Bone marrow (tissue), 2 donors: ENCODE results near the gene CCDC87.

Experiments
- DNase-seq, 2 donors: peaks; one replicate each; lab custom pipeline; 2025; lab: John Stamatoyannopoulos, UW

CCDC87 gene

DNA sequence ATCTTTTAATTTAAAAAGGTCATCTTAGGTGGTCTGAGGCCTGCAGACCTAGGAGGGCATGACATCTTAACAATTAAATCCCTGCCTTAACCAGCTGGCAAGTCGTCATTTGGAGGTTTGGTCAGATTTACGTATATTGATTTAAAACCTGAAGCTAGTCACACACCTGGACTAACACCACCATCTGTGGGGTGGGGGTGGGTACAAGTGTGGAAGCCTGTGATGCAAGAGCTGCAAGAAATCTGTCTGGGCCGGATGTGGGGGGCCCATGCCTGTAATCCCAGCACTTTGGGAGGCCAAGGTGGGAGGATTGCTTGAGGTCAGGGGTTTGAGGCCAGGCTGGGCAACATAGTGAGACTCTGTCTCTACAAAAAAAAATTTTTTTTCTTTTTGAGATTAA, 11.6 kb downstream of the CCDC87 start:
- no peak for DNase-seq

DNA sequence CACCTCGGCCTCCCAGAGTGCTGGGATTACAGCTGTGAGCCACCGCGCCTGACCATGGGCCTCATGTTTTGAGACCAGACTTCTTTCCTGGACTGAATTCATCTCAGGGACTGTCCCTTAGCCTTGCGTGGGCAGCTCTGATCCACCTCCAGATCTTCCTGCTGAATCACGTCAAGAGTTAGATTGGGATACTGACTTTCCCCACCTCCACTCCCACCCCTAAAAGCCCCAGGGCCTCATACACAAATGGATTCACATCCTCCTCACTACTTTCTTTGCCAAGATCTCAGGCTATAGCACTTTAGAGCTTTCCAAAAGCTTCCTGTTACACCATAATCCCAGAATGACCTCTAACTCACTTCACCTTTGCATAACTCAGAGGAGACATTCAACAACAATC, 12.1 kb downstream of the CCDC87 start:
- DNase-seq = no peak

DNA sequence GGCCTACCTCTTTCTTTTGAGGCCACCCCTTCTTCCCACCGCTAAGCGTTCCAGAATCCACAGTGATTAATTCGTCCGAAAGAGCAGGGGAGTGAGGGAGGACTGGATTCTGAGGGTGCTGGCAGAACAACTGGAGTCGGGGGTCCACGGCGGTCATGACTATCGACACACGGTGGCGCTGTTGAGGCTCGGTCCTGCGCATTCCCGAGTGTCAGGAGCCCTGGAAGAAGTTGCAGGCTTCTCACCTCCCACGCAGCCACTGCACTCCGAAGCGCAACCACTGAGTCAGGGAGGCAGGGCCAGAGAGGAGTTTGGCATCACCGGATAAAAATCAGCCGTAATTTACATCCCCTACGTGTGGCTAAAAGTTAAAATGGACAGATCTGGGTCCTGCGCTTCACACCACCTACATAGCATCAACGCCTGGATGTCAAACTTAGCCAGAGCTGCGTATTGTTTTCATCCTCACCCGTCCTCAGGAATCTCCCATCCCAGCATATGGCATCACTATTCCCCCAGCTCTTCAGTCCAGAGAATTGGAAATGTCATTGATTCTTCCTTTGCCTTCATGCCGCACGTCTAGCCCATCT, 13.8 kb downstream of the CCDC87 start:
- peak; percentile 40 to 43 for DNase-seq

DNA sequence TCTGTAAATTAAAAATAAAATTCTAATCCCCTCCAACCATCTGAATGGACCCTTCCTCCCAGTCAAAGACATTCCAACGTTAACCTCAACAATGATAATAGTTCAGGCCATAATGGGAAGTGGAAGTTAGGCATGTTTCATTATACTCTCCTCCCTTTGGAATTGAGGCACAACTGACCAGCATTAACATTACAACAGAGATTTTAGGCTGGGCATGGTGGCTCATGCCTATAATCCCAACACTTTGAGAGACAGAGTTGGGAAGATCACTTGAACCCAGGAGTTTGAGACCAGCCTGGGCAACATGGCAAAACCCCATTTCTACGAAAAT, 22.0 kb downstream of the CCDC87 start:
- DNase-seq = no peak

GRCh38 chr11:66570079-66570849, 22.6 kb downstream of the CCDC87 start:
- DNase-seq = no peak

DNA sequence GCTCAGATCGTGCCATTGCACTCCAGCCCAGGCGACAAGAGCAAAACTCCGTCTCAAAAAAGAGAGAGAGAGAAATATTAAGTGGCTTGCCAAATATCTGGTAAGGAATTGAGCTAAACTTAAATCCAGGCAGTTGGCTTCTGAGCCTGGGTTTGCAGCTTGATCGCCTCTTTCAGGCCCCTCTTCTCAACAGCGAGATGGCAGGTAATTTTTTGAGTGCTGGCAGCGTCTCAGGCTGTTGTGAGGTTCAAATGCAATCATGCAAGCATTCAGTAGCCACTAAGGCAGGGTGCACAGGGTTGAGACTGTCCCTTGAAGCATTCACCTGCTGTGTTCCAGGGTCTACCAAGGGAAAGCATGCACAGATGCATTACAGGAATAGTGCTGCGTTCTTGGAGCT, 23.8 kb downstream of the CCDC87 start:
- no peak for DNase-seq

- DNase-seq = peak in 1 of 2 donors; percentile 10
Observed at GRCh38 chr11:66568124-66568916, 24.5 kb downstream of the CCDC87 start, which contains the start of gene CTSF. Gene CTSF (minus strand): TSS chr11:66568606. CDS start chr11:66568486, 120 bp downstream.

DNA sequence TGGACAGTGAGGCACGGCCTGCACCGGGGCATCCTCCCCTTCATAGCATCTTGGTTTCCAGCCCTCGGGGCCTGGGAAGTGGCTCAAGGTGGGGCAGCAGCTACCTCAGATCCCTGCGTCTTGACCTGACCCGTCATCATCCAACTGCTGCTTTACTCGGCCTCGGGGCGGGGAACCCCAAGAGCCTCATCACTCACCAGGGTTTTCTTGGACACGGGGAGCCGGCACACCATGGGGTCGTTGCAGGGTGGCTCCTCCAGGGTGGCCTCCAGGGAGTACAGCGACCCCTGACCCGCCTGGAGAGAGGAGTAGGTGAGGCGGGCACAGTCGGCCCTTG, 25.1 kb downstream of the CCDC87 start:
- no peak for DNase-seq

DNA sequence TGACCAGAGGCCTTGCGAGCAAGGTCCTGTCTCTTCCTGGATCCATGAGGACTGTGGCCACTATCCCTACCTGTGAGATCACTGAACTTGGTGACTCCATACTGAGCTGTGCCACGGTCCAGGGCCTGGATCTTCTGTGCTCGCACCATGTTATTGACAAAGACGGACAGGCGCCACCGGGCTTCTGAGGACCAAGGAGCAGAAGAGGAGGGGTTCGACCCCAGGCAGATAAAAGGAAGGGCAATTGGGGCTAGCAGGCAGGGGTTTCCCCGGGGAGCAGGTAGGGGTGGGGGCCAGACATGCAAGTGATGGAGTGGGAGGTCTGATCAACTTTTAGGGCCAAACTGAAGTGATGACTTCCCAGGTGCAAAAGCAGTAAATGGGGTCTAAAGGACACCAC, 26.6 kb downstream of the CCDC87 start:
- DNase-seq = no peak

DNA sequence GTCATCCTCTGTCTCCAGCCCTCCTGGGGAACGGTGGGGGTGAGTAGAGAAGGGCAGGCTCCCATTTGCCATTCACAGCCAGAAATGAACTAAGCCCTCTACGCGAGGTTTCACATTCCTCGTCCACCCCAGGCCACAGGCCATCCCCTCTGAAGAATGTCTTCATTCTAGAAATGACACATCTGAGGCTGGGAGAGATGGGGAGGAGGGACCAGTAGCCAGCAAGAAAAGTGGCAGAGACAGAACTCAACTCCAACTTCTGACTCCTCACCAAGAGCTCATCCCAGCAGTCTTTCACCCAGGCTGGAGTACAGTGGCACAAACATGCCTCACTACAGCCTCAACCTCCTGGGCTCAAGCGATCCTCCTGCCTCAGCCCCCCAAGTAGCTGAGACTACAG, 27.9 kb downstream of the CCDC87 start:
- DNase-seq = no peak

- DNase-seq = no peak
Observed at GRCh38 chr11:66564538-66564937, 28.3 kb downstream of the CCDC87 start.

DNA sequence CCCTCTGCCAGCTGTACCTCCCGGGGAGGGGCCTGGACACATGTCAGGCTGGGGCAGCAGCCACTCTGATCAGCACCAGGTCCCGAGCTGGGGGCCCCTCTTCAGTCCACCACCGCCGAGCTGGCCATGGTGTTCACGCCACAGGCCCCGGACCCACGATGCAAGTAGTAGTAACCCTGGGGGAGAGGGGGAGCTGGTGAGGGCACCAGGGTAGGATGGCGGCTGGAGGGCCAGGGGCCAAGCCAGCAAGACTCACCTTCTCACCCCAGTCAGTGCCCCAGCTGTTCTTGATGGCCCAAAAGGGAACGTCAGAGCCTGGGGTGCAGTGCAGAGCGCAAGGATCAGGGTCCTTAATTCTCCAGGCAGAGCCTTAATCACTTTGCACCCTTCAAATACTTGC, 29.0 kb downstream of the CCDC87 start:
- no peak for DNase-seq

- DNase-seq = no peak
Observed at GRCh38 chr11:66562907-66563583, 29.8 kb downstream of the CCDC87 start.

DNA sequence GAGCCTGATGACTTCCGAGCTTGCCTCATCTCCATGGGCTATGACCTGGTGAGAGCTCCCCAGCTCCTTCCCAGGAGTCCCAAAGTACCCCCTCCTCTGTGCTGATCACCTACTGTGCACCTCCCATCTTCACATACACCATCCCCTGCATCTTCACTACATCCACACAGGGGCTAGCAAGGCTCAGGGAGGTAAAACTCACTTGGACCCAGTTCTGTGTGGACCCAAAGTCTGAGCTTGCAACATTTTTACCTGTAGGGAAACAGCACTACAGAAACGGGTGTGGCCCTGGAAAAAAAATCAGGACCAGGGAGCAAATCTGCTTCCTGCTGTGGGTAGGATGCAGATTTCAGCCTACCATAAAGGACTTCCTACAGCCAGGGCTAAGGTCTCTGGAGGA, 30.6 kb downstream of the CCDC87 start:
- no peak for DNase-seq

DNA sequence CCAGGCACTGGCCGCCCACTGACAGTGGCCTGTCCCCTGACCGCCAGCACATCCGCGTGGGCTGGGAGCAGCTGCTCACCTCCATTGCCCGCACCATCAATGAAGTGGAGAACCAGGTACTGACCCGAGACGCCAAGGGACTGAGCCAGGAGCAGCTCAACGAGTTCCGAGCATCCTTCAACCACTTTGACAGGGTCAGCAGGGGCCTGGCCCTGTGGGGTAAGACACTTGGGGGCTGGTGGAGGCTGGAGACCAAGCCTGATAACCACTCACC, 31.0 kb downstream of the CCDC87 start:
- DNase-seq = no peak

GRCh38 chr11:66561178-66561974, 31.5 kb downstream of the CCDC87 start:
- no peak for DNase-seq

GRCh38 chr11:66559866-66560676, 32.8 kb downstream of the CCDC87 start:
- no peak for DNase-seq

GRCh38 chr11:66559142-66559865, 33.6 kb downstream of the CCDC87 start:
- no peak for DNase-seq

GRCh38 chr11:66557733-66558326, 35.0 kb downstream of the CCDC87 start:
- no peak for DNase-seq

DNA sequence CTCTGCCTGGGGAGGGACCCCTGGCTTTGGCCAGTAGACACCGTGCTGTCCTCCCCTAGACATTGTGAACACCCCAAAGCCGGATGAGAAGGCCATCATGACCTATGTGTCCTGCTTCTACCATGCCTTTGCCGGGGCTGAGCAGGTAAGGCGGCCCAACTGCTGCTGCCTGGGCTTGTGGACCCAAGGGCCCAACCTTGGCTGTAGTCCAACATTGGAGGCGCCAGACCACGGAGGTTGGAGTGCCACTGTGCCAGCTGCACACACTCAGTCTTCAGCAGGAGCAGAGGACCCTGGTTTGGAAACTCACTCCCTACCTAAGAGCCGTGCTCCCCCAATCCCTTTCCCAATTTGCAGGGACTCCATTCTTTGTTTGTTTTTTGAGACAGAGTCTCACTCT, 36.8 kb downstream of the CCDC87 start:
- DNase-seq = no peak
